GM12878 (cell line): ENCODE measurements around the gene CMSS1. TPM values are rescaled to one million over a fixed set of nuclear protein-coding genes. Genes with fewer than 3 reads are reported as not detected.

Experiments
- ATAC-seq: fragments of 200-7000 bp; cut with Tn5 transposase; 3 replicates; pipeline ENCODE4 v1.9.1; 2020; ENCODE audit warnings: mild to moderate bottlenecking, moderate library complexity
- BruUV-seq: library from RNA; stranded (reverse); fragments of 400-500 nt; replicated peaks from 2 replicates; lab custom pipeline; 2021; lab: Mats Ljungman, UMichigan
- CTCF ChIA-PET: fragments of 300-600 bp; sonication (Branson Sonifier 250); formaldehyde crosslinking; extraction: SDS; loops from one replicate; lab custom pipeline; 2021; ENCODE audit warnings: inconsistent platforms; lab: Yijun Ruan, JAX
- POLR2A ChIA-PET: fragments of 350-600 bp; formaldehyde crosslinking; extraction: SDS; loops from one replicate; lab custom pipeline; 2021; ENCODE audit warnings: inconsistent platforms; lab: Charles Lee
- RAD21 ChIA-PET: fragments of 300-600 bp; sonication (Branson Sonifier 250); formaldehyde crosslinking; loops from one replicate; lab custom pipeline; 2023; ENCODE audit warnings: antibody characterized with exemption; ENCODE audit not compliant: unreplicated experiment; lab: Charles Lee
- SMC1A ChIA-PET: fragments of 300-600 bp; sonication (Branson Sonifier 250); formaldehyde crosslinking; loops from one replicate; lab custom pipeline; 2023; ENCODE audit not compliant: unreplicated experiment, uncharacterized antibody; lab: Charles Lee
- DNase-seq: peaks from one replicate; pipeline ENCODE4 v3.0.0-alpha.2; 2011; ENCODE audit warnings: low read depth, low spot score
- FAIRE-seq: peaks from 3 replicates; lab custom pipeline; 2011; peaks lifted over from hg19 to GRCh38; lab: Jason Lieb, UNC
- H2AFZ ChIP-seq: 2 replicates; pipeline ENCODE4 v1.6.0; 2011; ENCODE audit warnings: low read depth, low read length, control low read depth; ENCODE audit not compliant: control insufficient read depth
- H3K27ac ChIP-seq: 2 replicates; pipeline ENCODE4 v1.5.1; 2011; ENCODE audit warnings: control low read depth; ENCODE audit not compliant: control insufficient read depth, insufficient read depth
- H3K27me3 ChIP-seq, 2 experiments: replicated peaks in 1 of 2; 2 replicates each; pipeline versions ENCODE4 v1.6.0 to v1.6.1; 2011; ENCODE audit warnings: low read length in 1 of 2; ENCODE audit not compliant: control insufficient read depth in 2 of 2, insufficient read depth in 2 of 2
- H3K36me3 ChIP-seq, 2 experiments: 2 replicates each; pipeline ENCODE4 v1.5.1; 2011; ENCODE audit warnings: low read length in 1 of 2; ENCODE audit not compliant: control insufficient read depth in 2 of 2, insufficient read depth in 2 of 2
- H3K4me1 ChIP-seq: 2 replicates; pipeline ENCODE4 v1.6.1; 2011; ENCODE audit warnings: mild to moderate bottlenecking, low read length, moderate library complexity, mixed read lengths; ENCODE audit not compliant: control insufficient read depth, insufficient read depth
- H3K4me2 ChIP-seq: 2 replicates; pipeline ENCODE4 v1.6.0; 2011; ENCODE audit warnings: control low read depth; ENCODE audit not compliant: control insufficient read depth, insufficient read depth
- H3K4me3 ChIP-seq: fragments of 200-600 bp; sonication (generic); 2 replicates; pipeline ENCODE4 v1.5.1; 2016
- H3K79me2 ChIP-seq: 2 replicates; pipeline ENCODE4 v1.6.0; 2011; ENCODE audit warnings: low read length; ENCODE audit not compliant: control insufficient read depth, insufficient read depth
- H3K9ac ChIP-seq: 2 replicates; pipeline ENCODE4 v1.8.0; 2011; ENCODE audit warnings: low read length, control low read depth, mixed read lengths; ENCODE audit not compliant: control insufficient read depth, insufficient read depth
- H3K9me3 ChIP-seq: replicated peaks from 3 replicates; pipeline ENCODE4 v1.5.1; 2011; ENCODE audit warnings: mild to moderate bottlenecking, low read length; ENCODE audit not compliant: control insufficient read depth, insufficient read depth
- H4K20me1 ChIP-seq: 2 replicates; pipeline ENCODE4 v1.6.0; 2011; ENCODE audit not compliant: control insufficient read depth, insufficient read depth
- EGR1 ChIP-seq, 2 experiments: IDR thresholded peaks; 1 replicate in 1 of 2; 2 replicates in 1 of 2; pipeline ENCODE4 v1.6.1; 2011 to 2012; ENCODE audit warnings: low read depth in 2 of 2, low read length in 2 of 2, borderline replicate concordance in 1 of 2, mild to moderate bottlenecking in 1 of 2, moderate library complexity in 1 of 2
- LARP7 ChIP-seq: fragments of 450-650 bp; IDR thresholded peaks from 2 replicates; pipeline ENCODE4 v1.6.1; 2017; ENCODE audit warnings: mild to moderate bottlenecking
- MEF2B ChIP-seq: fragments of 450-650 bp; IDR thresholded peaks from 2 replicates; pipeline ENCODE4 v1.6.1; 2018; ENCODE audit warnings: mild to moderate bottlenecking, moderate library complexity; ENCODE audit not compliant: partially characterized antibody, poor library complexity, severe bottlenecking
- SIN3A ChIP-seq: IDR thresholded peaks from 2 replicates; pipeline ENCODE4 v1.6.1; 2012; ENCODE audit warnings: low read depth, low read length, improper control_type of control experiment
- WGBS: methylation state at CpG from one replicate; pipeline ENCODE4 v1.1.6; 2016; ENCODE audit warnings: low lambda C conversion rate; ENCODE audit not compliant: insufficient replicate concordance, insufficient coverage; ENCODE audit errors: missing lambda C conversion rate; 5-methylcytosine and 5-hydroxymethylcytosine counted together
- in situ Hi-C: fragments of 300-500 bp; cut with MboI; formaldehyde crosslinking; loops from 9 replicates; pipeline ENCODE4 v1.14.3; 2018; ENCODE audit warnings: mixed read lengths
- intact Hi-C: fragments of 100-400 bp; cut with micrococcal nuclease; formaldehyde crosslinking; loops from one replicate; pipeline ENCODE4 v1.14.2; 2022; ENCODE audit not compliant: unreplicated experiment
- polyA plus RNA-seq, 11 experiments: library from polyadenylated mRNA; depleted of rRNA in 4 of 11; unstranded in 6 of 11; stranded (reverse) in 5 of 11; fragments of >200 nt; fragmentation: Nextera tagmentation in 4 of 11; fragmentation: Illumina TruSeq in 1 of 11; extraction: Ambion mirVana in 4 of 11; extraction: Trizol in 1 of 11; gene quantifications; 1 replicate in 1 of 11; 2 replicates in 10 of 11; pipeline versions ENCODE4 v1.2.1 to v1.2.3, GENCODE V29; 2011 to 2016; ENCODE audit warnings: inconsistent platforms in 2 of 11, missing spikeins in 2 of 11, low read depth in 1 of 11
- total RNA-seq, 4 experiments: library from RNA; depleted of rRNA in 3 of 4; stranded (reverse); fragments of >200 nt in 3 of 4; fragmentation: Illumina TruSeq in 1 of 4; extraction: Trizol in 1 of 4; gene quantifications; 2 replicates each; pipeline versions ENCODE4 v1.2.1 to v1.2.3, GENCODE V29; 2013 to 2021
- TF ChIP-seq, protein P1 (sequence below): fragments of 450-650 bp; IDR thresholded peaks from 2 replicates; pipeline ENCODE4 v1.6.1; 2017; ENCODE audit warnings: mild to moderate bottlenecking

The CMSS1 gene
- total and polyA plus RNA-seq, 10 of the 15 experiments (the other 5 are each of a cell fraction or from before 2014, with no cell fraction given) = 31.0 to 118 (median 70.1) TPM

DNA sequence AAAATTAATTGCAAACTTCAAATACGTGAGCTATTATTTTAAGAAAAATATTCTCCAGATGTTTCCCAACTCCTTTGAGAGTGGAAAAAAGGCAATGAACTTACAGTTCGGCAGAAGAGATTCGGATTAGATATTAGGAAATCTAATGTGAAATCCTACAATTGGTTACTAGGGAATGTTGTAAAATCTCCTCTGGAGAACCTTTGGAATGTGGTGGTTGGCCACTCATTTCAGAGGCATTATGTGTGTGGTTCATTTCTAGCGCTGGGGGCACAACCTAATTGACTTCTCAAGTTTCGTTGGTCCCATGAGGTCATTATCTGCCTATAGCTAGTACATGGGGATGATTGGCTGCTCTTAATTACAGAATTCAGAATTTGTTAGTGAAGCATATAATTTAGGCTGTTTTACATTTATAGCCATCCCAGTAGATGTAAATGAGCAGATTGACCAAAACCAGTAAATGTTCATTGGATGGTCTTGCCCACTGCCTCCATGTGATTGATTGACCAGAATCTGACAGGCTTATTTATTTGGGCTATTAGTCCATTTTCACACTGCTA, 34.6 kb upstream of the CMSS1 start:
- ChIA-PET CTCF (no interaction called here), POLR2A (interaction anchor here (0.6 kb wide), 1 partner anchor 1056 kb away, joined by 5 read pairs; no protein-coding TSS in a partner anchor)
- intact Hi-C loops = no loop called here

More for the DNA sequence above, 34.6 kb upstream of the CMSS1 start:
- TF ChIP-seq MEF2B = no peak
- no peak for TF ChIP-seq LARP7
- no peak for TF ChIP-seq SIN3A
- TF ChIP-seq, protein P1, sequence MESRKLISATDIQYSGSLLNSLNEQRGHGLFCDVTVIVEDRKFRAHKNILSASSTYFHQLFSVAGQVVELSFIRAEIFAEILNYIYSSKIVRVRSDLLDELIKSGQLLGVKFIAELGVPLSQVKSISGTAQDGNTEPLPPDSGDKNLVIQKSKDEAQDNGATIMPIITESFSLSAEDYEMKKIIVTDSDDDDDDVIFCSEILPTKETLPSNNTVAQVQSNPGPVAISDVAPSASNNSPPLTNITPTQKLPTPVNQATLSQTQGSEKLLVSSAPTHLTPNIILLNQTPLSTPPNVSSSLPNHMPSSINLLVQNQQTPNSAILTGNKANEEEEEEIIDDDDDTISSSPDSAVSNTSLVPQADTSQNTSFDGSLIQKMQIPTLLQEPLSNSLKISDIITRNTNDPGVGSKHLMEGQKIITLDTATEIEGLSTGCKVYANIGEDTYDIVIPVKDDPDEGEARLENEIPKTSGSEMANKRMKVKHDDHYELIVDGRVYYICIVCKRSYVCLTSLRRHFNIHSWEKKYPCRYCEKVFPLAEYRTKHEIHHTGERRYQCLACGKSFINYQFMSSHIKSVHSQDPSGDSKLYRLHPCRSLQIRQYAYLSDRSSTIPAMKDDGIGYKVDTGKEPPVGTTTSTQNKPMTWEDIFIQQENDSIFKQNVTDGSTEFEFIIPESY = no peak
- TF ChIP-seq EGR1 (IDR thresholded peaks at IDR 0.05; ENCODE audit: borderline replicate concordance in 1 of 2, low read depth in 2 of 2, low read length in 2 of 2) = no peak
- ATAC-seq = no peak
- Histone ChIP-seq H4K20me1 (no peaks in the 10 kb centered on the region), H2AFZ (no peak overlapping the region), H3K27ac (no peak overlapping the region), H3K79me2 (no peaks in the 10 kb centered on the region), H3K36me3 (no peaks in the 10 kb centered on the region), H3K4me3 (no peak overlapping the region), H3K27me3 (no peaks in the 10 kb centered on the region; a peak in 1 of 4 replicates), H3K4me2 (no peak overlapping the region), H3K4me1 (no peaks in the 10 kb centered on the region), H3K9me3 (no peaks in the 10 kb centered on the region), H3K9ac (no peak overlapping the region)
- no peak for FAIRE-seq
- ChIA-PET RAD21 (no interaction called here), SMC1A (interaction anchor here (1.1 kb wide), 1 partner anchor 9 kb away, joined by 3 read pairs; no protein-coding TSS in a partner anchor)
- BruUV-seq = no TSS peak
- no peak for DNase-seq
- 58% methylated on average over 5 of the region's 5 CpGs for WGBS
- in situ Hi-C loops = no loop called here
